Vagina (tissue), 2 donors: ENCODE measurements around the gene SYT1. TPM values are rescaled to one million over a fixed set of nuclear protein-coding genes. Genes with fewer than 3 reads are reported as not detected.

Experiments used
- DNase-seq, 2 donors: peaks; one replicate each; pipeline ENCODE4 v3.0.0-alpha.2; 2017; ENCODE audit errors: extremely low spot score in 2 of 2
- H3K27ac ChIP-seq: fragments of 200-600 bp; sonication (generic); one replicate; pipeline ENCODE4 v1.5.1; 2019
- H3K27me3 ChIP-seq: fragments of 200-600 bp; sonication (generic); one replicate; pipeline ENCODE4 v1.5.1; 2019
- H3K36me3 ChIP-seq, 2 donors: fragments of 200-600 bp; sonication (generic); one replicate each; pipeline ENCODE4 v1.5.1; 2017 to 2019
- H3K4me1 ChIP-seq: fragments of 200-600 bp; sonication (generic); one replicate; pipeline ENCODE4 v1.5.1; 2019
- H3K4me3 ChIP-seq, 2 donors: fragments of 200-600 bp; sonication (generic); 1 replicate in 1 of 2; 2 replicates in 1 of 2; pipeline ENCODE4 v1.5.1; 2016 to 2019
- H3K9me3 ChIP-seq: fragments of 200-600 bp; sonication (generic); one replicate; pipeline ENCODE4 v1.5.1; 2019
- POLR2A ChIP-seq, 2 donors: fragments of 450-650 bp; IDR thresholded peaks; one replicate each; pipeline ENCODE4 v1.6.1; 2017; ENCODE audit warnings: antibody characterized with exemption in 2 of 2, mild to moderate bottlenecking in 2 of 2, moderate library complexity in 2 of 2
- POLR2AphosphoS5 ChIP-seq, 2 donors: sonication (generic); formaldehyde crosslinking; IDR thresholded peaks; one replicate each; pipeline ENCODE4 v1.9.0; 2017; ENCODE audit warnings: antibody characterized with exemption in 2 of 2, mild to moderate bottlenecking in 2 of 2, low read depth in 1 of 2; ENCODE audit not compliant: insufficient read depth in 1 of 2
- intact Hi-C: fragments of 100-400 bp; cut with DNase I; formaldehyde crosslinking; loops from one replicate; pipeline ENCODE4 v1.15.1; 2023
- total RNA-seq: library from RNA; depleted of rRNA; stranded (reverse); fragments of >200 nt; gene quantifications from one replicate; pipeline ENCODE4 v1.2.3, GENCODE V29; 2016
- TF ChIP-seq, protein P1 (sequence below), 3 experiments: fragments of 450-650 bp in 2 of 3; fragments of 200-600 bp in 1 of 3; sonication (generic) in 1 of 3; IDR thresholded peaks; one replicate each; pipeline ENCODE4 v1.5.1; 2017 to 2019; ENCODE audit warnings: antibody characterized with exemption in 3 of 3, mild to moderate bottlenecking in 2 of 3, moderate library complexity in 2 of 3

The SYT1 gene
- total RNA-seq, 1 donor from 2014 or later, result 13.3 TPM

GRCh38 chr12:79085106-79085682, 220.6 kb downstream of the SYT1 start:
- no peaks in the 10 kb centered on the region for H3K9me3 ChIP-seq
- no peaks in the 10 kb centered on the region for H3K4me1 ChIP-seq
- DNase-seq, result no peak
- no peaks in the 10 kb centered on the region for H3K36me3 ChIP-seq
- intact Hi-C loops, result no loop called here
- H3K27ac ChIP-seq, result no peak overlapping the region
- TF ChIP-seq, protein P1, sequence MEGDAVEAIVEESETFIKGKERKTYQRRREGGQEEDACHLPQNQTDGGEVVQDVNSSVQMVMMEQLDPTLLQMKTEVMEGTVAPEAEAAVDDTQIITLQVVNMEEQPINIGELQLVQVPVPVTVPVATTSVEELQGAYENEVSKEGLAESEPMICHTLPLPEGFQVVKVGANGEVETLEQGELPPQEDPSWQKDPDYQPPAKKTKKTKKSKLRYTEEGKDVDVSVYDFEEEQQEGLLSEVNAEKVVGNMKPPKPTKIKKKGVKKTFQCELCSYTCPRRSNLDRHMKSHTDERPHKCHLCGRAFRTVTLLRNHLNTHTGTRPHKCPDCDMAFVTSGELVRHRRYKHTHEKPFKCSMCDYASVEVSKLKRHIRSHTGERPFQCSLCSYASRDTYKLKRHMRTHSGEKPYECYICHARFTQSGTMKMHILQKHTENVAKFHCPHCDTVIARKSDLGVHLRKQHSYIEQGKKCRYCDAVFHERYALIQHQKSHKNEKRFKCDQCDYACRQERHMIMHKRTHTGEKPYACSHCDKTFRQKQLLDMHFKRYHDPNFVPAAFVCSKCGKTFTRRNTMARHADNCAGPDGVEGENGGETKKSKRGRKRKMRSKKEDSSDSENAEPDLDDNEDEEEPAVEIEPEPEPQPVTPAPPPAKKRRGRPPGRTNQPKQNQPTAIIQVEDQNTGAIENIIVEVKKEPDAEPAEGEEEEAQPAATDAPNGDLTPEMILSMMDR (IDR thresholded peaks at IDR 0.05), result no peak
- TF ChIP-seq POLR2A (IDR thresholded peaks at IDR 0.05) (no peak), POLR2AphosphoS5 (IDR thresholded peaks at IDR 0.05; ENCODE audit: insufficient read depth in 1 of 2, low read depth in 1 of 2) (no peak)
- no peaks in the 10 kb centered on the region for H3K27me3 ChIP-seq
- H3K4me3 ChIP-seq, result no peak overlapping the region

GRCh38 chr12:79086541-79087296, 222.1 kb downstream of the SYT1 start:
- DNase-seq, result no peak
- Histone ChIP-seq H3K4me1 (no peaks in the 10 kb centered on the region), H3K9me3 (no peaks in the 10 kb centered on the region), H3K27ac (no peak overlapping the region), H3K36me3 (no peaks in the 10 kb centered on the region), H3K27me3 (no peaks in the 10 kb centered on the region), H3K4me3 (no peak overlapping the region)
- TF ChIP-seq POLR2AphosphoS5 (IDR thresholded peaks at IDR 0.05; ENCODE audit: insufficient read depth in 1 of 2, low read depth in 1 of 2) (no peak), POLR2A (IDR thresholded peaks at IDR 0.05) (no peak)
- TF ChIP-seq, protein P1 (IDR thresholded peaks at IDR 0.05), result no peak
- intact Hi-C loops, result no loop called here

DNA sequence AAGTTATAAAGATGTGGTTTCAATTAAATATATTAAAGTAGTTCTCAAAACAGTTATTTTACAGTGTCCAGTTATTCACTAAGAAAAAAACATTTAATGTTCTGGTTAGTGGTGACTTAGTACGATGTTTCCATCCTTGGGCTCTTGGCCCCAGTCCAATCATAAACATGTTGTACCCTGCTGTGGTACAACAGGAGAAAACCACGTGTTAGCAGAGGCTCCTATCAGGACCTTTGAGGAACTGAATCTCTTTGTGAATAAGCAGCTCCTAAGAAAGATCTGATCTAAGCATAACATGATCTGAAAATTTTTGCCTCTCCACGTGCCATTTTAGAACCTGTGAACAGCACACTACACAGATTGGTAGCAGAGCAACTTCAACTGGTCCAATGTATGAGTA, 234.0 kb downstream of the SYT1 start:
- TF ChIP-seq POLR2AphosphoS5 (IDR thresholded peaks at IDR 0.05; ENCODE audit: insufficient read depth in 1 of 2, low read depth in 1 of 2) (no peak), POLR2A (IDR thresholded peaks at IDR 0.05) (no peak)
- TF ChIP-seq, protein P1 (IDR thresholded peaks at IDR 0.05), result no peak
- DNase-seq, result no peak
- H3K9me3 ChIP-seq, result no peaks in the 10 kb centered on the region
- intact Hi-C loops, result no loop called here
- no peaks in the 10 kb centered on the region for H3K27me3 ChIP-seq
- no peaks in the 10 kb centered on the region for H3K4me1 ChIP-seq
- H3K36me3 ChIP-seq, result no peaks in the 10 kb centered on the region
- H3K27ac ChIP-seq, result no peak overlapping the region
- H3K4me3 ChIP-seq, result no peak overlapping the region

- no peak for DNase-seq
- no peaks in the 10 kb centered on the region for H3K36me3 ChIP-seq
These were observed 244.4 kb downstream of the SYT1 start for GRCh38 chr12:79108962-79109361.

More at GRCh38 chr12:79108962-79109361, 244.4 kb downstream of the SYT1 start:
- Histone ChIP-seq H3K4me3 (no peak overlapping the region), H3K27ac (no peak overlapping the region), H3K9me3 (no peaks in the 10 kb centered on the region), H3K4me1 (no peaks in the 10 kb centered on the region), H3K27me3 (no peaks in the 10 kb centered on the region)
- TF ChIP-seq POLR2AphosphoS5 (IDR thresholded peaks at IDR 0.05; ENCODE audit: insufficient read depth in 1 of 2, low read depth in 1 of 2) (no peak), POLR2A (IDR thresholded peaks at IDR 0.05) (no peak)
- TF ChIP-seq, protein P1 (IDR thresholded peaks at IDR 0.05), result no peak
- intact Hi-C loops, result no loop called here
